ENCODE measurements around the gene ATXN1.

DNA sequence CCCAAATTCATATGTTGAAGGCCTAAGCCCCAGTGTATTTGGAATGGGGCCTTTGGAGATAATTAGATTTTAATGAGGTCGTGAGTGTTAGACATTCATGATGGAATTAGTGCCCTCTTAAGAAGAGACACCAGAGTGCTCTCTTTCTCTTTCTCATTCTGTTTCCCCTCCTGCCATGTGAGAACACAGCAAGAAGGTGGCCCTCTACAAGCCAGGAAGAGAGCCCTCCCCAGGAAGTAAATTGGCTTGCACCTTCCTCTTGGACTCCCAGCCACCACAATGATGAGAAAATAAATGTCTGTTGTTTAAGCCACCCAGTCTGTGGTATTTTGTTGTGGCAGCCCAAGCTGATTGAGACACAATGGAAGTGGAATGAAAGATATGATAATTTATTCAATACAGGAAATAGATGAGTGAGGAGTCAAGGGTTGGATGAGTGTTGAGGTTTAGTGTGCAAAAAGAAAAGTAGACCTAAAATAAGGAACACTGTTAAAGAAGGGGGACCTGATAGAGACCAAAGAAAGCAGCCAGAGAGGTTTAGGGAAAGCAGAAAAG is 25.9 kb upstream of the ATXN1 start:
- no peak for TF ChIP-seq EP300 (conservative IDR thresholded peaks at IDR 0.05; ENCODE audit: poor library complexity, severe bottlenecking)
- TF ChIP-seq, protein P1, sequence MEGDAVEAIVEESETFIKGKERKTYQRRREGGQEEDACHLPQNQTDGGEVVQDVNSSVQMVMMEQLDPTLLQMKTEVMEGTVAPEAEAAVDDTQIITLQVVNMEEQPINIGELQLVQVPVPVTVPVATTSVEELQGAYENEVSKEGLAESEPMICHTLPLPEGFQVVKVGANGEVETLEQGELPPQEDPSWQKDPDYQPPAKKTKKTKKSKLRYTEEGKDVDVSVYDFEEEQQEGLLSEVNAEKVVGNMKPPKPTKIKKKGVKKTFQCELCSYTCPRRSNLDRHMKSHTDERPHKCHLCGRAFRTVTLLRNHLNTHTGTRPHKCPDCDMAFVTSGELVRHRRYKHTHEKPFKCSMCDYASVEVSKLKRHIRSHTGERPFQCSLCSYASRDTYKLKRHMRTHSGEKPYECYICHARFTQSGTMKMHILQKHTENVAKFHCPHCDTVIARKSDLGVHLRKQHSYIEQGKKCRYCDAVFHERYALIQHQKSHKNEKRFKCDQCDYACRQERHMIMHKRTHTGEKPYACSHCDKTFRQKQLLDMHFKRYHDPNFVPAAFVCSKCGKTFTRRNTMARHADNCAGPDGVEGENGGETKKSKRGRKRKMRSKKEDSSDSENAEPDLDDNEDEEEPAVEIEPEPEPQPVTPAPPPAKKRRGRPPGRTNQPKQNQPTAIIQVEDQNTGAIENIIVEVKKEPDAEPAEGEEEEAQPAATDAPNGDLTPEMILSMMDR (IDR thresholded peaks at IDR 0.05; ENCODE audit: poor library complexity, severe bottlenecking), result no peak
- TF ChIP-seq, protein P2, sequence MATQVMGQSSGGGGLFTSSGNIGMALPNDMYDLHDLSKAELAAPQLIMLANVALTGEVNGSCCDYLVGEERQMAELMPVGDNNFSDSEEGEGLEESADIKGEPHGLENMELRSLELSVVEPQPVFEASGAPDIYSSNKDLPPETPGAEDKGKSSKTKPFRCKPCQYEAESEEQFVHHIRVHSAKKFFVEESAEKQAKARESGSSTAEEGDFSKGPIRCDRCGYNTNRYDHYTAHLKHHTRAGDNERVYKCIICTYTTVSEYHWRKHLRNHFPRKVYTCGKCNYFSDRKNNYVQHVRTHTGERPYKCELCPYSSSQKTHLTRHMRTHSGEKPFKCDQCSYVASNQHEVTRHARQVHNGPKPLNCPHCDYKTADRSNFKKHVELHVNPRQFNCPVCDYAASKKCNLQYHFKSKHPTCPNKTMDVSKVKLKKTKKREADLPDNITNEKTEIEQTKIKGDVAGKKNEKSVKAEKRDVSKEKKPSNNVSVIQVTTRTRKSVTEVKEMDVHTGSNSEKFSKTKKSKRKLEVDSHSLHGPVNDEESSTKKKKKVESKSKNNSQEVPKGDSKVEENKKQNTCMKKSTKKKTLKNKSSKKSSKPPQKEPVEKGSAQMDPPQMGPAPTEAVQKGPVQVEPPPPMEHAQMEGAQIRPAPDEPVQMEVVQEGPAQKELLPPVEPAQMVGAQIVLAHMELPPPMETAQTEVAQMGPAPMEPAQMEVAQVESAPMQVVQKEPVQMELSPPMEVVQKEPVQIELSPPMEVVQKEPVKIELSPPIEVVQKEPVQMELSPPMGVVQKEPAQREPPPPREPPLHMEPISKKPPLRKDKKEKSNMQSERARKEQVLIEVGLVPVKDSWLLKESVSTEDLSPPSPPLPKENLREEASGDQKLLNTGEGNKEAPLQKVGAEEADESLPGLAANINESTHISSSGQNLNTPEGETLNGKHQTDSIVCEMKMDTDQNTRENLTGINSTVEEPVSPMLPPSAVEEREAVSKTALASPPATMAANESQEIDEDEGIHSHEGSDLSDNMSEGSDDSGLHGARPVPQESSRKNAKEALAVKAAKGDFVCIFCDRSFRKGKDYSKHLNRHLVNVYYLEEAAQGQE (IDR thresholded peaks at IDR 0.05; ENCODE audit: borderline replicate concordance), result no peak
- TF ChIP-seq RAD21 (conservative IDR thresholded peaks at IDR 0.05), result no peak
- TF ChIP-seq TAF1 (IDR thresholded peaks at IDR 0.05; ENCODE audit: low read depth), result no peak
- no peak for TF ChIP-seq POLR2AphosphoS5 (IDR thresholded peaks at IDR 0.05)

Data from neural cell (in vitro differentiated cells).